Measurements from ENCODE around the gene KCNJ15. TPM values are rescaled to one million over a fixed set of nuclear protein-coding genes. Genes with fewer than 3 reads are reported as not detected.

KCNJ15 gene
- total RNA-seq, 4 donors from 2014 or later = 5.8 TPM; not detected in 3

DNA sequence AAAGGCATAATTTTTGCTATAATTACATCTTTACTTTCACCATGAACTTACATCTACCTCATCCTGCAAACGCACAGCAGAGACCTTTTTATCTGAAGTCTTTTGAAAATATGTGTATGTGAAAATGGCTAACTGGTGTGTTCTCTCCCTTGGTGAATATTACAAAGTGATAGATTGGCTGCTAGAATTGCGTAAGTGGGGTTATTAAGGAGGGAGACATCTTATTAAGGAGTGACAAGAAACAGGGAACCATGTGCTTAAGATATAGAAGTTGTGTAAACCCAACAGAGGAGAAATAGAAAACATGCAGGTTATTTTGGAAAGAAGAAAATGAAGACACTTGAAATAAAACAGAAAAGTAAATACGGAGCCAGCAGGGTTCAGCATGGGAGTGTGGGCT is 7.8 kb downstream of the KCNJ15 start:
- no peak for TF ChIP-seq CTCF (IDR thresholded peaks at IDR 0.05)
- no peak for TF ChIP-seq POLR2A (IDR thresholded peaks at IDR 0.05)
- H3K4me3 ChIP-seq = no peak overlapping the region
- H3K4me1 ChIP-seq = no peaks in the 10 kb centered on the region
- no peak overlapping the region for H3K27ac ChIP-seq
- no peak for DNase-seq
- H3K9me3 ChIP-seq = no peaks in the 10 kb centered on the region
- H3K27me3 ChIP-seq = no peaks in the 10 kb centered on the region
- H3K36me3 ChIP-seq = no peaks in the 10 kb centered on the region

DNA sequence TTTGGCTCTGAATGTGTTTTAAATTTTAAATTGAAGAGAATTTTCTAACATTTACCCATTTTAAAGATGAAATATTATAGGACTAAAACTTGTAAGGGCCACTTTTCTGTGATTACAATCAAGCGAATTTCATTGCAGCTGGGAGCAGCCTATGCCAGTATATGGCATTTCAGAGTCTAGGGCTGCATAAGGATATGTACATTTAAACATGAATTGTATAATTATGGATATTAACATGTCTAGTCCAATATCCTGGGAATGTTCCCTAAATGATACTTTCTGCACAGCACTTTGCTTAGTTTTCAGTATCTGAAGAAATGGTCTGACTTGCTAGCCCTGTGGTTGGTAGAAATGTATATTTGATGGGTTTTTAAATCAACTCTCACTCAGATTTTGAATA is 8.4 kb downstream of the KCNJ15 start:
- TF ChIP-seq POLR2A (IDR thresholded peaks at IDR 0.05) (no peak), CTCF (IDR thresholded peaks at IDR 0.05) (no peak)
- no peak for DNase-seq

GRCh38 chr21:38266732-38267131 is 9.9 kb downstream of the KCNJ15 start:
- no peaks in the 10 kb centered on the region for H3K36me3 ChIP-seq
- H3K4me3 ChIP-seq = no peak overlapping the region
- DNase-seq = no peak
- H3K4me1 ChIP-seq = no peaks in the 10 kb centered on the region
- H3K27me3 ChIP-seq = no peaks in the 10 kb centered on the region
- H3K27ac ChIP-seq = no peak overlapping the region
- TF ChIP-seq POLR2A (IDR thresholded peaks at IDR 0.05) (no peak), CTCF (IDR thresholded peaks at IDR 0.05) (no peak)
- no peaks in the 10 kb centered on the region for H3K9me3 ChIP-seq

More for the DNA sequence above, 8.4 kb downstream of the KCNJ15 start:
- Histone ChIP-seq H3K4me1 (no peaks in the 10 kb centered on the region), H3K9me3 (no peaks in the 10 kb centered on the region), H3K36me3 (no peaks in the 10 kb centered on the region), H3K27ac (no peak overlapping the region), H3K4me3 (no peak overlapping the region), H3K27me3 (no peaks in the 10 kb centered on the region)

- Histone ChIP-seq H3K9me3 (no peaks in the 10 kb centered on the region), H3K36me3 (no peaks in the 10 kb centered on the region), H3K27me3 (no peaks in the 10 kb centered on the region), H3K4me1 (no peaks in the 10 kb centered on the region), H3K27ac (no peak overlapping the region), H3K4me3 (no peak overlapping the region)
- DNase-seq = no peak
- TF ChIP-seq POLR2A (IDR thresholded peaks at IDR 0.05) = no peak
- TF ChIP-seq CTCF (IDR thresholded peaks at IDR 0.05) = no peak
Observed at GRCh38 chr21:38267136-38267755, 10.5 kb downstream of the KCNJ15 start.

DNA sequence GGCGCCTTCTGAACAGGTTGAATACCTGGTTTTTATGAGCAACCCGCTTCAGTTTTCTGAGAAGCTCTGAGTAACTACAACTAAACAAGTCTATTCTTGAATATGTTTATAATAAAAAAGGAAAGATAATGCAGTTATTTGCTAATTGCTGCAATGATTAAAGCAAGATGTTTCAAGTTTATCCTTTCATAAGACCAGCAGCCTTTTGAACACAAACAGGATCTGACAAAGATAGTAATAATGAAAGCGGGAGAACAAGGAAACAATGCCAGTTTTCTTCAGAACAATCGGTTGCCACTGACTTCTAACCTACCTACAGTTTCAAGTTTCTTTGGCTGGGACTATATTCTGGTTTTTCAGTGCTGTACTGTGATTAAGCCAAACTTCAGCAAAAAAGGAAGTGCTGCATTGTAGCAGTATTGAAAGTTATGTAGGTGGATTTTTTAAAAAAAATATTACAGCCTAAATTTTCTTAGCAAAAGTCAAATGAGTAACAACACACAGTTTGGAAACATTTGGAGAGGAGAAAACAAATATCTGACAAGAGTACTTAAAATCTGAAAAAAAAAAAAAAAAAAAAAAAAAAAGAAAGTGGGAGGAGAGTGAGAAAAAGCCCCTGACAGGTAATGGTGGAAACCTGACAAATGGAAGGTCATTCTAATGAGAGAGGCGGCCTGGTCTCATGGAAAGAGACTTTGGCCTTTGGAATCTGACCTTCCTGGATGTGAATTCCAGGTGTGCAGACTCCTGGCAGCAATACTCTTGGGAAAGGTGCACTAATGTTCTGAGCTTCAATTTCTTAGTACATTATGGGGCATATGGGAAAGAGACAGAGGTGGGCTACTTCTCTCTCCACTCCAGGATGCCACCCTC is 11.4 kb downstream of the KCNJ15 start:
- Histone ChIP-seq H3K4me1 (no peaks in the 10 kb centered on the region), H3K27ac (no peak overlapping the region), H3K36me3 (no peaks in the 10 kb centered on the region), H3K27me3 (no peaks in the 10 kb centered on the region), H3K4me3 (no peak overlapping the region), H3K9me3 (no peaks in the 10 kb centered on the region)
- DNase-seq = no peak
- TF ChIP-seq CTCF (IDR thresholded peaks at IDR 0.05) (no peak), POLR2A (IDR thresholded peaks at IDR 0.05) (no peak)

Measured in Peyer's patch (tissue), 4 donors.